HG03575 (cell line): ENCODE results near the gene IMMP2L.

ENCODE experiments used
- ATAC-seq: cut with Tn5 transposase; IDR thresholded peaks from one replicate; pipeline ENCODE4 v1.9.1; 2021; ENCODE audit not compliant: unreplicated experiment, insufficient number of reproducible peaks, low FRiP score; ENCODE audit errors: extremely low read depth

IMMP2L gene

DNA sequence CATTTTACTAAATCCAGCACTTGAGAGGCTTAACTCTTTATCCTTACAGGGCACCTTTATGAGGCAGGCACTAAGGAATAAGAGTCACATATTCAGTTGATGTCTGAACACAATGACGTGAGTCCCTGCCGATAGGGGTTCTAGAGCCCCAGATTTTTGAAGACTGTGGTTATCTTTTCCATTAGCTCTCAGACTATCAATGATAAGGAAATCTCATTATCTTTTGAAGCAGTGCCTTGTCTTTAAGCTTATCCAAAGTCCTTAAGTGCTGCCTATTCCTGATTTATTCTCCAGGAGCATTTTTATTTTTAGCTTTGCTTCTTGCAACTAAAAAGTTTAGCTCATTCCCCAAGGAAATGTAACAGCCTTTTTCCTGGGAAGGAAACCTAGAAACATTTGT is 915.5 kb downstream of the IMMP2L start:
- no peak for ATAC-seq

DNA sequence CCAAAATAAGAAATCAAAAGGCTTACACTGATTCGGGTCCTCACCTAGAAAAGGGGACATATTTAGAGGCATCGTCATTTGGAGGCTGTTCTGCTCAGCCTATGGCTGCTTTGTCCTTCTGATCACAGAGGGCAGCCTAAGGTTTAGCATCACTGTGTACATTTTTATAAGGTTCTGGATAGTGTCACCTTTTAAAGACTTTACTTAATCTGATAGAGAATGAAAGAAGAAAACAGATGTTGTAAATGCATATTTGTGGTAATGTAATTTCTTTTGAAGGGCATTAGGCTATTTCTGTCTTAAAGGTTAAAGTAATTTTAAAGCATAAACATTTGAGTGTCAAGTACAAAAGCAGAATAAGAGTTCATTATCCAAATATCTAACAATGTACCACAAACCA is 916.7 kb downstream of the IMMP2L start:
- ATAC-seq = no peak

DNA sequence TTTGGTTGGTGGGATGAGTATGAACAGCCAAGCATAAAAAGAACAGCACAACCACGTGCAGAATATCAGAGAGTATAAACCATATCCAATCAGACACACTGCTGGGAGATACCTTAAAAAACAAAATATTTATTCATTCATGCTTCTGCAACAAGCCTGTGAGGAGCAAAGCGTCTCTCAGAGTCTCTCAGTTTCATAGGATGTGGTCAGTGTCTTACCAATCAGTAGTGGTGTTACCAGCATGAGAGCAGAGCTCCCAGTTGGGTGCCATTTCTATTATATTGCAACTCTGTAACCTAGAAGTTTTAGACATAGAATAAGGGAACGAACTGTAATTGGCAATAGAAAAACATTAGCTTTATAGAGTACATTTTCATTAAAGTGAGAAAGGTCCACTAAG is 917.2 kb downstream of the IMMP2L start:
- no peak for ATAC-seq

DNA sequence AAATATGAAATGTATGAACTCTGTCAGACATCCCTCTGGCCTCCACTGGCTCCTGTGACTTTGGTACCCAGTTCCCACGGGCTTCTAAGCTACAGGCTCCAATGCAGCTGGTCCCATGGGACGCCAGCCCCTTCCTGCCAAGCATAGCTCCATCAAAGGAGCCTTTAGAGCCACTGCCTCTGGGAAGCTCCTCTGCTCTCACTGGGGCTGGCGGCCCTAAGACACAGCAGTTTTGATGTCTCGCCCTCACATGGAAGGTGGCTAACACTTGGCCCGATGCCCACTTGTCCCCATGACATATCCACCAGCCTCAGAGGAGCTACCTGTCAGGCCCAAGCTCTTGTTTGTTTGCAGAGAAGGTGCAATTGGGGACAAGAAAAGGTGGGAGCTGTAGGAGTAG is 925.0 kb downstream of the IMMP2L start:
- no peak for ATAC-seq

DNA sequence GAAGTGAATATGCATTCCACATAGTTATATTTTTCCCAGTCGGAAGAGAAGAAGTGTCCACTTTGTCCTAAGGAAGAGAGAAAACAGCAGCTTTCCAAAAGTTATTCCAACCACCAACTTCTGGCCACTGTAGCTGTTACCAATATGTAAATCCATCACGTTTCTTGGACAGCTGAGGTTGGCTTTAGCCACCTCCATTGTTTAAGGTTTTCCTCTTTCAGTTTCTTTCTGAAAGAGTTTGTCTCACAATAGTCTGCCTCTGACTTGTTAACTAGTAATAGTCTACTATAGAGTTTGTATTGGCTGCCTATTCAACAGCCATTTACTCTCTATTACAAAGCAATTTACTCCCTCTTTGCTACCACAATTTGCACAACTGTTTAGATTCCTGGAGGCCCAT is 929.0 kb downstream of the IMMP2L start:
- no peak for ATAC-seq

DNA sequence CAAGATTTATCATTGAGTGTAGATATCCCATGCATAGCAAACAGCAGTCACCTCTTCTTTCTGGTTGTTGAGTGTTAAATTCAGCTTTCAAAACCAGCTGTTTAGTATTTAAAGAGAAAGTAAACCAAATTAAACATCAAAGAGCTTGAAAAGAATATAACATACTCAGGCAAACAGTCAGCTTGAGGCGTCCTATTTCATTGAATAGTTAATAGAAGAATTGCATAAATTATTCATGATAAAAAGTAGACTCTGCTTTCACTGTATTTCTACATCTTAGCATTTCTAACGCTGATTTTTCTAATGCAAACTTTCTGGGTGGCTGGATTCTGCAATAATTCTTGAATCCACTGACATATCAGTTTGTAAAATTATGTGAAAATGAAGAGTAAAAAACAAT is 935.9 kb downstream of the IMMP2L start:
- ATAC-seq = no peak

DNA sequence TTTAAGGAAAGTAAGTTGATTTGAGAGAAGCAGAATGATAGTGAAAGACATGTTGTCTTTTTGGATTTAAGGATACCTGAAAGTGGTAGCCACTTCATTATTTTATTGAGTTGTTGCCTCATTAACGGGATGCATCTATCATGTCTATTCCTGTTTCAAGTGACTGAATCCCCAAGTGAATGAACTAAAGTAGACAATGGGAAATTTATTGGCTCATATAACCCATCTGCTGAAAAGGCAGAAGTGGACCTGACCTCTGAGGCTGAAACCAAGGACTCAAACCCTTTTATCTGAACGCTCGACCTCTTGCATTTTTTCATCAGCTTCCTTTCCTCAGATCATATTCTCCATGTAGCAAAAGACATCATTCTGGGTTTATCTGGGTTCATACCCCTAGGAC is 937.0 kb downstream of the IMMP2L start:
- ATAC-seq = no peak

DNA sequence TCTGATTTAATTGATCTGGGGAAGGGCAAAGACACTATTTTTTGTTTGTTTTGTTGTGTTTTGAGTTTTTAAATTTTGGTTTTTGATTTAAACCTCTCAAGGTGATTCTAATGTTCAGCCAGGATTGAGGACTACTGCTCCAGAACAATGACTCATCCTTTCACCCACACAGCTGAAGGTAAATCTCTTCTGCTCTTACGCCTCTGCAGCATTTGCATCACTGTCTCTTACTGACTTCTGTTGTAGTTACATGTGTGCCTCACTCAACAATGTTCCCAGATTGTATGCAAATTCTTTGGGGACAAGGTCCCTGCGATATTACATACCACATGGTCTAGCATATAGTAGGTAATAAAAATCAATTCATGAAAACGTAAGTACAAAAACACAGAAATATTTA is 938.9 kb downstream of the IMMP2L start:
- ATAC-seq = no peak

DNA sequence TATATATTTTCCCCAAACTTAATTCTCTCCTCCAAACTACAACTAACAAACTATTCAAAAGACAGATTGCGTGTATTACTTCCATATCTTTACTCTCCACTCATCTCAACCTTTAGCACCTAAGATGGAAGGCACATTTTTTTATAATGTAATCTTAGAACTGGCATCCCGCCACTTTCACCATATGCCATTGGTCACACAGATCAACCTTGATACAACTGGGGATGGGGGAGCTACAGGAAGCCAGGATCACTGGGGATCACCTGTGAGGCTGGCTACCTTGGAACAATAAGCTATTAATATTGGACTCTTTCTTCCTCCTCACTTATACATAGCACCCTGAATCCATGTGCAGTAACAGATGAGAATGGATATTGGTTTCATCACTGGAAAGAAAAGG is 941.0 kb downstream of the IMMP2L start:
- no peak for ATAC-seq

DNA sequence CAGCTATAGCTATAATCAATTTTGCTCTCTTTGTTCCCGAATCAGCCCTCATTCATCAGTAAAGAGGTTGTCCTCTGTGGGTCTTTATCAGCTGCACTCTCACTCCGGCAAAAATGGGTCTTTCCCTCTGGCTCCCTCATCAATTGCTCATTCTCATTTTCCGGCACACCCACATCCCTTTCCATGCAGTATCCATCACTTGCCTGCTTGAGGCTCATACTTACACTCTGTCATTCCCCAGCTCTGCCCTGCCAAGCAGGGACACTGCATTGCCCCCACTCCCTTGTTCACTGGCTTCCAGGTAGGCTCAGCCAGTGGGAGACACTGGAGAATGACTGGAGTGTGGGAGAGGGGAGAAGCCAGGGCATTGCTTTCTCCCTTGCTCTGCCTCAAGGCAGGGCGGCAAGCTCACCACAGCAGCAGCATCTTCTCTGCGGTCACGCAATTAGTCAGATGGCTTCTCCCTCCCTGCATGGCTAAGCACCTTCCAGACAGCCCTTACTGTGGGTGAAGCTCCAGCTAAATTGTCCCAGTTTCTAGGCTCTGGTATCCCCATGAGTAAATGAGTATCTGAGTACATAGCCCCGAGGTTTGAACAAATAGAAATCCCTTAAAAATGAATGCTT is 942.1 kb downstream of the IMMP2L start:
- no peak for ATAC-seq
